H9 (cell line): ENCODE measurements around the gene RASGEF1C. TPM values are rescaled to one million over a fixed set of nuclear protein-coding genes. Genes with fewer than 3 reads are reported as not detected.

Experiments used
- DNase-seq: peaks from one replicate; pipeline ENCODE4 v3.0.0-alpha.2; 2017
- H2AFZ ChIP-seq: one replicate; pipeline ENCODE4 v1.6.1; 2013; ENCODE audit warnings: mild to moderate bottlenecking, low read length, control low read depth, moderate library complexity
- H2AK5ac ChIP-seq: 2 replicates; pipeline ENCODE4 v1.6.1; 2013; ENCODE audit warnings: low read length, control low read depth, mixed read lengths; ENCODE audit not compliant: insufficient read length
- H2BK120ac ChIP-seq: one replicate; pipeline ENCODE4 v1.6.1; 2013; ENCODE audit warnings: low read depth, mild to moderate bottlenecking, low read length, control low read depth, inconsistent platforms; ENCODE audit not compliant: poor library complexity, severe bottlenecking
- H2BK12ac ChIP-seq: 2 replicates; pipeline ENCODE4 v1.6.1; 2013; ENCODE audit warnings: low read length, control low read depth, mixed read lengths, low read depth; ENCODE audit not compliant: insufficient read length
- H2BK15ac ChIP-seq: 2 replicates; pipeline ENCODE4 v1.6.1; 2013; ENCODE audit warnings: low read depth, low read length, control low read depth
- H2BK20ac ChIP-seq: one replicate; pipeline ENCODE4 v1.6.1; 2013; ENCODE audit warnings: low read depth, mild to moderate bottlenecking, low read length, control low read depth, inconsistent platforms; ENCODE audit not compliant: poor library complexity, severe bottlenecking
- H2BK5ac ChIP-seq: 2 replicates; pipeline ENCODE4 v1.6.1; 2013; ENCODE audit warnings: low read length, control low read depth, mixed read lengths; ENCODE audit not compliant: insufficient read length
- H3K14ac ChIP-seq: 2 replicates; pipeline ENCODE4 v1.6.1; 2013; ENCODE audit warnings: low read length, control low read depth; ENCODE audit not compliant: insufficient read depth
- H3K18ac ChIP-seq: 2 replicates; pipeline ENCODE4 v1.6.1; 2013; ENCODE audit warnings: low read depth, mild to moderate bottlenecking, mixed read lengths, low read length, control low read depth; ENCODE audit not compliant: insufficient read length
- H3K23ac ChIP-seq: 2 replicates; pipeline ENCODE4 v1.6.1; 2013; ENCODE audit warnings: low read length, control low read depth, mixed read lengths, low read depth; ENCODE audit not compliant: insufficient read length
- H3K23me2 ChIP-seq: 2 replicates; pipeline ENCODE4 v1.6.1; 2013; ENCODE audit warnings: low read depth, mild to moderate bottlenecking, mixed read lengths, low read length, control low read depth; ENCODE audit not compliant: insufficient read length, poor library complexity, severe bottlenecking
- H3K27ac ChIP-seq: 2 replicates; pipeline ENCODE4 v1.5.1; 2013; ENCODE audit warnings: low read length, control low read depth, mixed read lengths, low read depth; ENCODE audit not compliant: insufficient read length
- H3K27me3 ChIP-seq: 2 replicates; pipeline ENCODE4 v1.6.1; 2013; ENCODE audit warnings: low read length, control low read depth, inconsistent platforms; ENCODE audit not compliant: insufficient read depth
- H3K4ac ChIP-seq: 2 replicates; pipeline ENCODE4 v1.6.1; 2013; ENCODE audit warnings: low read depth, mild to moderate bottlenecking, control low read depth, inconsistent platforms, low read length, moderate library complexity
- H3K4me1 ChIP-seq: 2 replicates; pipeline ENCODE4 v1.6.1; 2013; ENCODE audit warnings: low read length, control low read depth, inconsistent platforms; ENCODE audit not compliant: insufficient read depth
- H3K4me2 ChIP-seq: 2 replicates; pipeline ENCODE4 v1.6.1; 2013; ENCODE audit warnings: low read length, control low read depth, mixed read lengths; ENCODE audit not compliant: insufficient read length, insufficient read depth
- H3K56ac ChIP-seq: 2 replicates; pipeline ENCODE4 v1.6.1; 2013; ENCODE audit warnings: low read depth, mild to moderate bottlenecking, mixed read lengths, low read length, control low read depth; ENCODE audit not compliant: insufficient read length
- H3K79me1 ChIP-seq: 2 replicates; pipeline ENCODE4 v1.6.1; 2013; ENCODE audit warnings: low read depth, mild to moderate bottlenecking, moderate library complexity, low read length, control low read depth, inconsistent platforms; ENCODE audit not compliant: insufficient read depth, poor library complexity, severe bottlenecking
- H3K79me2 ChIP-seq: 2 replicates; pipeline ENCODE4 v1.6.1; 2013; ENCODE audit warnings: low read length, control low read depth, inconsistent platforms; ENCODE audit not compliant: insufficient read depth
- H3K9ac ChIP-seq: 2 replicates; pipeline ENCODE4 v1.6.1; 2013; ENCODE audit warnings: low read length, control low read depth, mixed read lengths; ENCODE audit not compliant: insufficient read length; ENCODE audit errors: extremely low read depth
- H3K9me3 ChIP-seq: one replicate; pipeline ENCODE4 v1.6.1; 2013; ENCODE audit warnings: low read depth, low read length, inconsistent platforms; ENCODE audit not compliant: control insufficient read depth
- H3T11ph ChIP-seq: one replicate; pipeline ENCODE4 v1.6.1; 2013; ENCODE audit warnings: mild to moderate bottlenecking, low read length, control low read depth, inconsistent platforms
- H4K20me1 ChIP-seq: one replicate; pipeline ENCODE4 v1.6.1; 2013; ENCODE audit not compliant: control insufficient read depth, insufficient read length, insufficient read depth
- H4K5ac ChIP-seq: 2 replicates; pipeline ENCODE4 v1.6.1; 2013; ENCODE audit warnings: low read depth, mild to moderate bottlenecking, mixed read lengths, low read length, control low read depth; ENCODE audit not compliant: insufficient read length
- H4K8ac ChIP-seq: replicated peaks from 2 replicates; pipeline ENCODE4 v1.6.1; 2013; ENCODE audit warnings: low read length, control low read depth, mixed read lengths, low read depth; ENCODE audit not compliant: insufficient read length
- H4K91ac ChIP-seq: 2 replicates; pipeline ENCODE4 v1.6.1; 2013; ENCODE audit warnings: low read depth, mild to moderate bottlenecking, moderate library complexity, mixed read lengths, low read length, control low read depth; ENCODE audit not compliant: insufficient read length
- H3K27ac Mint-ChIP-seq, 3 experiments: 2 replicates in 2 of 3; 3 replicates in 1 of 3; pipeline ENCODE4 v1.8.0; 2020 to 2021; ENCODE audit warnings: mixed read lengths in 3 of 3, mild to moderate bottlenecking in 1 of 3, moderate library complexity in 1 of 3
- H3K27me3 Mint-ChIP-seq: 2 replicates; pipeline ENCODE4 v1.8.0; 2021; ENCODE audit warnings: low read depth, mild to moderate bottlenecking, moderate library complexity, mixed read lengths
- H3K36me3 Mint-ChIP-seq, 3 experiments: 2 replicates in 2 of 3; 3 replicates in 1 of 3; pipeline ENCODE4 v1.8.0; 2020 to 2021; ENCODE audit warnings: low read depth in 3 of 3, mixed read lengths in 3 of 3; ENCODE audit not compliant: insufficient read depth in 1 of 3
- H3K4me1 Mint-ChIP-seq, 2 experiments: 2 replicates each; pipeline ENCODE4 v1.8.0; 2020; ENCODE audit warnings: mixed read lengths in 2 of 2
- H3K4me3 Mint-ChIP-seq, 2 experiments: 2 replicates in 1 of 2; 3 replicates in 1 of 2; pipeline ENCODE4 v1.8.0; 2020 to 2021; ENCODE audit warnings: mild to moderate bottlenecking in 2 of 2, mixed read lengths in 2 of 2, moderate library complexity in 1 of 2
- H3K9me3 Mint-ChIP-seq, 2 experiments: 2 replicates in 1 of 2; 3 replicates in 1 of 2; pipeline ENCODE4 v1.8.0; 2020; ENCODE audit warnings: mild to moderate bottlenecking in 2 of 2, mixed read lengths in 2 of 2, moderate library complexity in 1 of 2
- WGBS: extraction: QIAGEN DNeasy Blood & Tissue Kit; methylation state at CpG from one replicate; pipeline ENCODE4 v1.1.7; 2013; ENCODE audit warnings: missing lambda C conversion rate, low lambda C conversion rate, mixed read lengths; ENCODE audit not compliant: insufficient read length; ENCODE audit errors: extremely low coverage; 5-methylcytosine and 5-hydroxymethylcytosine counted together
- total RNA-seq: library from RNA; stranded (reverse); gene quantifications from 2 replicates; pipeline ENCODE4 v1.2.1, GENCODE V29; 2021
- TF ChIP-seq, protein P1 (sequence below): fragments of 200-600 bp; sonication (generic); conservative IDR thresholded peaks from 3 replicates; pipeline ENCODE4 v1.8.0; 2021; ENCODE audit warnings: antibody characterized with exemption, mild to moderate bottlenecking

RASGEF1C gene
- total RNA-seq, 1 experiment from 2014 or later, result 0.83 TPM

DNA sequence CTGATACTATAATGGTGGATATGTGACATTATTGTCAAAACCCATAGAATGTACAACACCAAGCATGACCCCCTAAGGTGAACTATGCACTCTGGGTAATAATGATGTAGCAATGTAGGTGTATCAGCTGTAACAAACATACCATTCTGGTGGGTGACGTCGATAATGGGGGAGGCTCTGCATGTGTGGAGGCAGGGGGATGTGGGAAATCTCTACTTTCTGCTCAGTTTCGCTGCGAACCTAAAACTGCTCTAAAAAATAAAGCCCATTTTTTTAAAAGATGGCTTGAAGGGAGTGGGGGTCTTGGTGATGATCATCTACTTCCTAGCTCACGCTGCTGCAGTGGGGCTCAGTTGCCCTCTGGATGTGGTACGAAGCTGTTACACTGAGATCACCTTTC is 51.1 kb downstream of the RASGEF1C start:
- no peak overlapping the region for H4K5ac ChIP-seq
- H3K27ac ChIP-seq, result no peak overlapping the region
- no peaks in the 10 kb centered on the region for H3K23me2 ChIP-seq
- H4K8ac ChIP-seq, result no peak overlapping the region
- no peak for DNase-seq
- H2BK5ac ChIP-seq, result no peak overlapping the region
- H2BK12ac ChIP-seq, result no peak overlapping the region
- H3K14ac ChIP-seq, result no peak overlapping the region
- no peak overlapping the region for H3K4me3 Mint-ChIP-seq
- no peak overlapping the region for H2BK15ac ChIP-seq
- no peak overlapping the region for H3K9ac ChIP-seq
- no peak overlapping the region for H2BK20ac ChIP-seq
- no peak overlapping the region for H3K18ac ChIP-seq
- H3K23ac ChIP-seq, result no peak overlapping the region
- H3K4me1 Mint-ChIP-seq, result no peaks in the 10 kb centered on the region
- no peaks in the 10 kb centered on the region for H3K27me3 ChIP-seq
- H2AK5ac ChIP-seq, result no peak overlapping the region
- no peaks in the 10 kb centered on the region for H4K20me1 ChIP-seq
- peaks cover 7% of the 10 kb centered on the region for H3K27me3 Mint-ChIP-seq
- no peak overlapping the region for H3K4me2 ChIP-seq
- H3K79me2 ChIP-seq, result no peaks in the 10 kb centered on the region
- H2AFZ ChIP-seq, result no peak overlapping the region
- no peaks in the 10 kb centered on the region for H3K4me1 ChIP-seq
- no peaks in the 10 kb centered on the region; a peak in 2 of 5 replicates for H3K9me3 Mint-ChIP-seq
- no peak overlapping the region for H3K27ac Mint-ChIP-seq
- TF ChIP-seq, protein P1, sequence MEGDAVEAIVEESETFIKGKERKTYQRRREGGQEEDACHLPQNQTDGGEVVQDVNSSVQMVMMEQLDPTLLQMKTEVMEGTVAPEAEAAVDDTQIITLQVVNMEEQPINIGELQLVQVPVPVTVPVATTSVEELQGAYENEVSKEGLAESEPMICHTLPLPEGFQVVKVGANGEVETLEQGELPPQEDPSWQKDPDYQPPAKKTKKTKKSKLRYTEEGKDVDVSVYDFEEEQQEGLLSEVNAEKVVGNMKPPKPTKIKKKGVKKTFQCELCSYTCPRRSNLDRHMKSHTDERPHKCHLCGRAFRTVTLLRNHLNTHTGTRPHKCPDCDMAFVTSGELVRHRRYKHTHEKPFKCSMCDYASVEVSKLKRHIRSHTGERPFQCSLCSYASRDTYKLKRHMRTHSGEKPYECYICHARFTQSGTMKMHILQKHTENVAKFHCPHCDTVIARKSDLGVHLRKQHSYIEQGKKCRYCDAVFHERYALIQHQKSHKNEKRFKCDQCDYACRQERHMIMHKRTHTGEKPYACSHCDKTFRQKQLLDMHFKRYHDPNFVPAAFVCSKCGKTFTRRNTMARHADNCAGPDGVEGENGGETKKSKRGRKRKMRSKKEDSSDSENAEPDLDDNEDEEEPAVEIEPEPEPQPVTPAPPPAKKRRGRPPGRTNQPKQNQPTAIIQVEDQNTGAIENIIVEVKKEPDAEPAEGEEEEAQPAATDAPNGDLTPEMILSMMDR, result no peak
- H3T11ph ChIP-seq, result no peak overlapping the region
- WGBS, result no CpG with 5 or more reads among the region's 6 CpGs
- no peaks in the 10 kb centered on the region for H3K9me3 ChIP-seq
- no peak overlapping the region for H4K91ac ChIP-seq
- H2BK120ac ChIP-seq, result no peak overlapping the region
- no peak overlapping the region for H3K56ac ChIP-seq
- H3K4ac ChIP-seq, result no peak overlapping the region
- H3K79me1 ChIP-seq, result no peaks in the 10 kb centered on the region
- no peaks in the 10 kb centered on the region for H3K36me3 Mint-ChIP-seq
